Stomach (tissue), 4 donors: Measurements from ENCODE around the gene STIM1.

Experiments
- CTCF ChIP-seq, 7 experiments: fragments of 450-650 bp in 4 of 7; fragments of 200-600 bp in 3 of 7; sonication (generic) in 3 of 7; IDR thresholded peaks; one replicate each; pipeline ENCODE4 v1.5.1; 2016 to 2019; ENCODE audit warnings: antibody characterized with exemption in 7 of 7, control low read depth in 2 of 7, mild to moderate bottlenecking in 1 of 7
- EP300 ChIP-seq: sonication (generic); formaldehyde crosslinking; IDR thresholded peaks from one replicate; pipeline ENCODE4 v1.6.1; 2017; ENCODE audit warnings: antibody characterized with exemption
- POLR2A ChIP-seq, 4 donors: fragments of 450-650 bp; IDR thresholded peaks; one replicate each; pipeline ENCODE4 v1.6.1; 2016; ENCODE audit warnings: antibody characterized with exemption in 4 of 4, control low read depth in 2 of 4, mild to moderate bottlenecking in 1 of 4, moderate library complexity in 1 of 4
- POLR2AphosphoS5 ChIP-seq, 3 donors: sonication (generic); formaldehyde crosslinking; IDR thresholded peaks; one replicate each; pipeline ENCODE4 v1.6.1; 2016; ENCODE audit warnings: antibody characterized with exemption in 3 of 3

- TF ChIP-seq CTCF (IDR thresholded peaks at IDR 0.05) (no peak), POLR2AphosphoS5 (IDR thresholded peaks at IDR 0.05) (no peak), POLR2A (IDR thresholded peaks at IDR 0.05) (no peak), EP300 (no peak)
These were observed 38.8 kb downstream of the STIM1 start for GRCh38 chr11:3894128-3894731.
